ENCODE measurements around the gene SEC31A. TPM values are rescaled to one million over a fixed set of nuclear protein-coding genes. Genes with fewer than 3 reads are reported as not detected.
A peak's percentile ranks its signal among the peaks of the same experiment; 100 is the strongest.

SEC31A gene
- total RNA-seq, 1 experiment from 2014 or later: 212 TPM

DNA sequence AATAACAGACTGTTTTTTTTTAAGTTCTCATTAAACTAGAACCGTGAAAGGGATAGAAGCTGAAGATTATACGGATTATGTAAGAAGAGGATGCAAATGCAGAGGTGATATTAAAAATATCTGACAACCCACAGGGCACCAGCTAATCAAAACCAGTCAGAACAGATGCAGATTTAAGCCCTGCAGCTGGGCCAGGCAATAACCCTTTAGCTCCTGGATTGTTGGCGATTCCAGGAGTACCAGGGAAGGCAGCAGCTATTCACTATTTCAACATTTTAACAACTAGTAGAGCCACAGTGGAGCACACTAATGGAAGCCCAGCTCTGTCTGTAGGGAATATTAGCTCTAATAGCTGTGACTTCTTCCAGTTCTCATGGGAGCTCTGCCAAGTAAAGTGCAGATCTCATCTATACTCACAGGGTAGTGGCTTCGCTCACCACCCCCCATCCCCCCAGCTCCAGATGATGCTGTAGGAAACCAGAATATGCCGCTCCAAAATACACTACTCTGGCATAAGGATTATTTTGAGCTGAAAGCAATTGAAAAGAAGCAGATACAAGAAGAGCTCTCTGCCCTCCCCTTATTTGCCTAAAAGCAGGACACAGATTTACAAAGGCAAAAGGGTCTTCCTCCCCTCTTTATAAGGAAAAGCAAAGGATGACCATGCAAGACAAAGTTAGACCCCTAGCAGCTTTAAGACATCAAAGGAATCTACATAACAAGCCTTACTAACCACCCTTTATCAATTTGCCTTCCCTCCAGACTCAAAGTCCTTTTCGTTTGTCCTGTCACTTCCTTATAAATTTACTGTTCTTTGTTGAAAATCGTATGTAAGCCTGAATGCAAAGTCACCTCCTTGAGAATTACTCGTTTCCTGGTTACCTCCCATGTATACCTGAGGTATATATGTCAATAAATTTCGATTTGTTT lies 106.0 kb downstream of the SEC31A start:
- POLR2A ChIA-PET: interaction anchor here (0.6 to 4.5 kb wide), 10 partner anchors 8 to 355 kb away, joined by 3 to 30 read pairs (median 4); partner anchors contain the start of gene SCD5
- intact Hi-C loops (cut with micrococcal nuclease): no loop called here
- Mint-ChIP-seq H3K27ac (ENCODE audit: low read depth, unreplicated experiment) (peak overlapping the region; percentile 52), H3K4me1 (ENCODE audit: insufficient read depth, unreplicated experiment) (peaks cover 45% of the 10 kb centered on the region), H3K4me3 (ENCODE audit: unreplicated experiment) (peak overlapping the region; percentile 53), H3K36me3 (ENCODE audit: insufficient read depth, unreplicated experiment) (no peaks in the 10 kb centered on the region), H3K9me3 (ENCODE audit: unreplicated experiment) (peaks cover 6% of the 10 kb centered on the region), H3K27me3 (ENCODE audit: insufficient read depth, unreplicated experiment) (no peaks in the 10 kb centered on the region)
- no TSS peak for BruUV-seq (replicated peaks)
- CTCF ChIA-PET: interaction anchor here (0.9 to 3.2 kb wide), 7 partner anchors 12 to 63 kb away, joined by 3 to 19 read pairs (median 5); partner anchors contain the start of gene SCD5
- TF ChIP-seq, protein P1, sequence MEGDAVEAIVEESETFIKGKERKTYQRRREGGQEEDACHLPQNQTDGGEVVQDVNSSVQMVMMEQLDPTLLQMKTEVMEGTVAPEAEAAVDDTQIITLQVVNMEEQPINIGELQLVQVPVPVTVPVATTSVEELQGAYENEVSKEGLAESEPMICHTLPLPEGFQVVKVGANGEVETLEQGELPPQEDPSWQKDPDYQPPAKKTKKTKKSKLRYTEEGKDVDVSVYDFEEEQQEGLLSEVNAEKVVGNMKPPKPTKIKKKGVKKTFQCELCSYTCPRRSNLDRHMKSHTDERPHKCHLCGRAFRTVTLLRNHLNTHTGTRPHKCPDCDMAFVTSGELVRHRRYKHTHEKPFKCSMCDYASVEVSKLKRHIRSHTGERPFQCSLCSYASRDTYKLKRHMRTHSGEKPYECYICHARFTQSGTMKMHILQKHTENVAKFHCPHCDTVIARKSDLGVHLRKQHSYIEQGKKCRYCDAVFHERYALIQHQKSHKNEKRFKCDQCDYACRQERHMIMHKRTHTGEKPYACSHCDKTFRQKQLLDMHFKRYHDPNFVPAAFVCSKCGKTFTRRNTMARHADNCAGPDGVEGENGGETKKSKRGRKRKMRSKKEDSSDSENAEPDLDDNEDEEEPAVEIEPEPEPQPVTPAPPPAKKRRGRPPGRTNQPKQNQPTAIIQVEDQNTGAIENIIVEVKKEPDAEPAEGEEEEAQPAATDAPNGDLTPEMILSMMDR (IDR thresholded peaks at IDR 0.05; ENCODE audit: unreplicated experiment): no peak
- peak; percentile 46 for DNase-seq (ENCODE audit: unreplicated experiment)

DNA sequence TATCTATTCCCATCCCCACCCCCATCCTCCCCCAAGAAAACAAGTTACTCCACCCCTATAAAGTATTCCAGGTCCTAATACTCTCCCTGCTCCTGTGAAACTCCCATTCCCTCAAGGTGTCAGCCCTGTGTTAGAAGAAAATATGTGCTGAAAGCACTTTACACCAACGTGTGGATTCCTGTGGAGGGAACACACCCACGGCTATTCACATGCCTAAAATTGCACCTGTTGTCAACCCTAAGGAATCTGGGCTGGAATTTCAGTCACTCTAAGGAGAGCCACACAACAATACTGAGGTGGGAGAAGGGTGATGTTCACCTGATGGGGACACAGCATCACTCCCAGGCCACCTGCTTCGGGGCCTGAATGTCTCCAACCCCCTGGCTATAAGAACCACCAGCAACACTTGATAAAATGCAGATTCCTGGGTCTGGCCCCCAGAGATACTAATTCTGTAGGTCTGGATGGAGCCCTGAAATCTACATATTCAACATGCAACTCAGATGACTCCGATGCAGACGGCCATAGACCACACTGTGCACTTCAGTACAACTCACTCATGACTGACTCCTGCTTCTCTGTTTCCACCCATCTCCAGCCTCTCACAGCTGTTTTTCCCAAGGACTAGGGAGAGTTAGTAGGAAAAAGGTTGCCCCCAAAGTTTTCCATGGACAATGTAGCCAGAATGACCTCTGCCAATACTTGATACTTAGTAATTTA lies 108.2 kb downstream of the SEC31A start:
- peaks cover 45% of the 10 kb centered on the region for H3K4me1 Mint-ChIP-seq (ENCODE audit: insufficient read depth, unreplicated experiment)
- no peak overlapping the region for H3K27ac Mint-ChIP-seq (ENCODE audit: low read depth, unreplicated experiment)
- peak; percentile 9 for DNase-seq (ENCODE audit: unreplicated experiment)
- H3K27me3 Mint-ChIP-seq (ENCODE audit: insufficient read depth, unreplicated experiment): no peaks in the 10 kb centered on the region
- BruUV-seq (replicated peaks): no TSS peak
- H3K4me3 Mint-ChIP-seq (ENCODE audit: unreplicated experiment): no peak overlapping the region
- intact Hi-C loops (cut with micrococcal nuclease): no loop called here
- CTCF ChIA-PET: interaction anchor here (0.6 to 1.8 kb wide), 2 partner anchors 17 to 135 kb away, joined by 3 to 7 read pairs; no protein-coding TSS in a partner anchor
- TF ChIP-seq, protein P1 (IDR thresholded peaks at IDR 0.05; ENCODE audit: unreplicated experiment): no peak
- POLR2A ChIA-PET: interaction anchor here (4.5 kb wide), 1 partner anchor 16 kb away, joined by 30 read pairs; the partner anchor contains the start of gene SCD5
- H3K36me3 Mint-ChIP-seq (ENCODE audit: insufficient read depth, unreplicated experiment): no peaks in the 10 kb centered on the region
- H3K9me3 Mint-ChIP-seq (ENCODE audit: unreplicated experiment): no peaks in the 10 kb centered on the region

DNA sequence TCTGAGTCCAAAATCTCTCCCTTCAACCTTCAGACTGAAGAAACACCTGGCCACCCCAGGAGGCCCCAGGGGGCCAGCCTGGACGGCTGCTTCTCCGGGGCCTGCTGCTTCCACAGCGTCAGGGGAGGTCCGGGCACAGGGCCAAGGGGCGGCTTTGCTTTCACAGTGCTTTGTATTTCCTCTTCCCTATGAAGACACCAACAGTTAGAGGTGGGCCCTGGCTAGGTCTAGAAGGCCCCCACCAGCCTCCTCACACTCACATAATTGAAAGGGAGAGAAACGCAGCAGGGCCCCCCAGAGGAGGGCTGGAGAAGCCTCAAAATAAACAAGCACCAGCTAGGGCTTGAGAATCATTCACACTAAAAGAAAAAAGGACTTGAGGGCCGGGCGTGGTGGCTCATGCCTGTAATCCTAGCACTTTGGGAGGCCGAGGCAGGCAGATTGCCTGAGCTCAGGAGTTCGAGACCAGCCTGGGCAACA lies 110.2 kb downstream of the SEC31A start:
- no peaks in the 10 kb centered on the region for H3K9me3 Mint-ChIP-seq (ENCODE audit: unreplicated experiment)
- peaks cover 32% of the 10 kb centered on the region for H3K4me1 Mint-ChIP-seq (ENCODE audit: insufficient read depth, unreplicated experiment)
- no peaks in the 10 kb centered on the region for H3K27me3 Mint-ChIP-seq (ENCODE audit: insufficient read depth, unreplicated experiment)
- H3K4me3 Mint-ChIP-seq (ENCODE audit: unreplicated experiment): no peak overlapping the region
- no peak overlapping the region for H3K27ac Mint-ChIP-seq (ENCODE audit: low read depth, unreplicated experiment)
- intact Hi-C loops (cut with micrococcal nuclease): no loop called here
- H3K36me3 Mint-ChIP-seq (ENCODE audit: insufficient read depth, unreplicated experiment): no peaks in the 10 kb centered on the region
- BruUV-seq (replicated peaks): no TSS peak
- DNase-seq (ENCODE audit: unreplicated experiment): peak; percentile 79
- TF ChIP-seq, protein P1 (IDR thresholded peaks at IDR 0.05; ENCODE audit: unreplicated experiment): no peak
- ChIA-PET CTCF (no interaction called here), POLR2A (interaction anchor here (1.0 kb wide), 1 partner anchor 28 kb away, joined by 3 read pairs; no protein-coding TSS in a partner anchor)
